ENCODE data around the gene PIGP. TPM values are rescaled to one million over a fixed set of nuclear protein-coding genes. Genes with fewer than 3 reads are reported as not detected.

The PIGP gene
- total and polyA plus RNA-seq, 2 of the 13 experiments (the other 11 are each of a cell fraction or from before 2014, with no cell fraction given) = 14.8 to 33.4 TPM

GRCh38 chr21:37041706-37042271 is 31.1 kb downstream of the PIGP start:
- Histone ChIP-seq H3K79me2 (ENCODE audit: insufficient read depth, low read length) (no peaks in the 10 kb centered on the region), H3K4me2 (ENCODE audit: low read depth, low read length) (peak overlapping the region; percentile 74; the same call in 1 of the 2 replicates), H3K27ac (ENCODE audit: extremely low read length, insufficient read depth, low read length) (no peak overlapping the region), H4K20me1 (ENCODE audit: insufficient read depth, low read length) (no peaks in the 10 kb centered on the region), H3K9me3 (ENCODE audit: low read length) (no peaks in the 10 kb centered on the region), H3K27me3 (ENCODE audit: control insufficient read depth in 1 of 2, insufficient read depth in 2 of 2, low read length in 2 of 2) (peaks cover 0 to 2% of the 10 kb centered on the region in 2 experiments; a peak in 1 of 5 replicates), H3K4me3 (replicated peaks in 1 of 3; ENCODE audit: insufficient read depth in 1 of 3, low read depth in 2 of 3, low read length in 3 of 3) (no peak overlapping the region), H3K36me3 (replicated peaks in 1 of 2; ENCODE audit: control insufficient read depth in 1 of 2, insufficient read depth in 2 of 2, low read length in 2 of 2) (no peaks in the 10 kb centered on the region), H2AFZ (ENCODE audit: low read length) (no peak overlapping the region), H3K4me1 (ENCODE audit: insufficient read depth, low read length) (peaks cover 36% of the 10 kb centered on the region), H3K9ac (ENCODE audit: insufficient read depth, low read depth, low read length) (no peak overlapping the region)
- ATAC-seq (peak; percentile 64), FAIRE-seq (no peak), DNase-seq (ENCODE audit: low spot score) (no peak)
- WGBS (ENCODE audit: low lambda C conversion rate) = 75% methylated on average over 1 of the region's 4 CpGs
- CTCF ChIA-PET (ENCODE audit: low intra/inter-chr PET ratio, low total read pairs) = no interaction called here
- TF ChIP-seq HNF1A (IDR thresholded peaks at IDR 0.05; ENCODE audit: low read depth) (no peak), HNF1A (CRISPR knock-in tag; IDR thresholded peaks at IDR 0.05; ENCODE audit: borderline replicate concordance) (no peak), KLF13 (CRISPR knock-in tag; IDR thresholded peaks at IDR 0.05) (no peak), DDIT3 (CRISPR knock-in tag; IDR thresholded peaks at IDR 0.05) (no peak)
- in situ Hi-C loops (cut with HindIII; ENCODE audit: extremely low pct_ligation_motif_present, low pct_unique_long_range_greater_than_20kb) (no loop called here), intact Hi-C loops (cut with micrococcal nuclease; ENCODE audit: unreplicated experiment) (no loop called here)
- POLR2A ChIA-PET = no interaction called here
- no TSS peak for BruUV-seq (replicated peaks)
